Endothelial cell of umbilical vein (primary cell): ENCODE results near the gene ATP13A4.

Experiments used
- CTCF ChIP-seq, 2 donors: IDR thresholded peaks; 1 replicate in 1 of 2; 2 replicates in 1 of 2; pipeline ENCODE4 v1.5.1; 2011; ENCODE audit warnings: low read length in 2 of 2, mild to moderate bottlenecking in 2 of 2, moderate library complexity in 2 of 2, control low read depth in 1 of 2, inconsistent platforms in 1 of 2, low read depth in 1 of 2; ENCODE audit not compliant: insufficient read depth in 1 of 2; ENCODE audit errors: extremely low read depth in 1 of 2
- EZH2 ChIP-seq: IDR thresholded peaks from 2 replicates; pipeline ENCODE4 v1.6.1; 2012; ENCODE audit warnings: borderline replicate concordance, low read depth, mild to moderate bottlenecking, moderate library complexity, low read length, inconsistent platforms; ENCODE audit not compliant: severe bottlenecking
- FOS ChIP-seq: IDR thresholded peaks from 2 replicates; pipeline ENCODE4 v1.6.1; 2011; ENCODE audit warnings: mild to moderate bottlenecking, low read length, moderate library complexity, borderline replicate concordance; ENCODE audit not compliant: insufficient read depth
- GATA2 ChIP-seq: IDR thresholded peaks from 2 replicates; pipeline ENCODE4 v1.7.0; 2011; ENCODE audit warnings: low read depth, mild to moderate bottlenecking, moderate library complexity, mixed read lengths, low read length; ENCODE audit not compliant: insufficient read length, insufficient read depth
- MYC ChIP-seq: IDR thresholded peaks from one replicate; pipeline ENCODE4 v1.6.1; 2011; ENCODE audit warnings: mild to moderate bottlenecking, low read depth, low read length
- POLR2A ChIP-seq: IDR thresholded peaks from 2 replicates; pipeline ENCODE4 v1.6.1; 2012; ENCODE audit warnings: low read depth, mild to moderate bottlenecking, control low read depth, low read length
- POLR2AphosphoS5 ChIP-seq: IDR thresholded peaks from 2 replicates; pipeline ENCODE4 v1.6.1; 2012; ENCODE audit warnings: low read depth, mild to moderate bottlenecking, control low read depth, low read length, moderate library complexity; ENCODE audit not compliant: insufficient read depth

GRCh38 chr3:193509103-193509965, 45.4 kb downstream of the ATP13A4 start:
- no peak for TF ChIP-seq CTCF (IDR thresholded peaks at IDR 0.05; ENCODE audit: extremely low read depth in 1 of 2, insufficient read depth in 1 of 2, low read depth in 1 of 2, low read length in 2 of 2)
- no peak for TF ChIP-seq POLR2A
- TF ChIP-seq GATA2, result no peak
- TF ChIP-seq EZH2, result no peak
- no peak for TF ChIP-seq POLR2AphosphoS5
- TF ChIP-seq FOS, result no peak
- no peak for TF ChIP-seq MYC
